Stomach (tissue), 9 donors: ENCODE data around the gene OTOGL. TPM values are rescaled to one million over a fixed set of nuclear protein-coding genes. Genes with fewer than 3 reads are reported as not detected.

Source experiments
- DNase-seq, 2 donors: peaks; one replicate each; pipeline versions ENCODE4 v3.0.0 to v3.0.0-alpha.2; 2013 to 2019
- H3K27ac ChIP-seq, 5 donors: fragments of 200-600 bp in 4 of 5; sonication (generic) in 4 of 5; one replicate each; pipeline ENCODE4 v1.5.1; 2013 to 2019; ENCODE audit warnings: mild to moderate bottlenecking in 1 of 5, moderate library complexity in 1 of 5
- H3K27me3 ChIP-seq, 3 donors: fragments of 200-600 bp; sonication (generic); one replicate each; pipeline ENCODE4 v1.5.1; 2017 to 2019; ENCODE audit warnings: mixed run types in 1 of 3
- H3K36me3 ChIP-seq, 4 donors: fragments of 200-600 bp; sonication (generic); 1 replicate in 3 of 4; 2 replicates in 1 of 4; pipeline ENCODE4 v1.5.1; 2016 to 2019
- H3K4me1 ChIP-seq, 4 donors: fragments of 200-600 bp; sonication (generic); one replicate each; pipeline ENCODE4 v1.5.1; 2016 to 2019
- H3K4me3 ChIP-seq, 4 donors: fragments of 200-600 bp; sonication (generic) in 3 of 4; one replicate each; pipeline ENCODE4 v1.5.1; 2016 to 2019; ENCODE audit warnings: mild to moderate bottlenecking in 1 of 4
- H3K9me3 ChIP-seq, 4 donors: fragments of 200-600 bp; sonication (generic); one replicate each; pipeline ENCODE4 v1.5.1; 2016 to 2019
- EP300 ChIP-seq: sonication (generic); formaldehyde crosslinking; IDR thresholded peaks from one replicate; pipeline ENCODE4 v1.6.1; 2017; ENCODE audit warnings: antibody characterized with exemption
- POLR2A ChIP-seq, 4 donors: fragments of 450-650 bp; IDR thresholded peaks; one replicate each; pipeline ENCODE4 v1.6.1; 2016; ENCODE audit warnings: antibody characterized with exemption in 4 of 4, control low read depth in 2 of 4, mild to moderate bottlenecking in 1 of 4, moderate library complexity in 1 of 4
- POLR2AphosphoS5 ChIP-seq, 3 donors: sonication (generic); formaldehyde crosslinking; IDR thresholded peaks; one replicate each; pipeline ENCODE4 v1.6.1; 2016; ENCODE audit warnings: antibody characterized with exemption in 3 of 3
- WGBS, 5 donors: extraction: QIAGEN DNeasy Blood & Tissue Kit in 3 of 5; methylation state at CpG; one replicate each; pipeline versions ENCODE4 v1.1.5 to v1.1.7; 2013 to 2018; 5-methylcytosine and 5-hydroxymethylcytosine counted together
- intact Hi-C: fragments of 100-400 bp; cut with DNase I; formaldehyde crosslinking; loops from one replicate; pipeline ENCODE4 v1.15.1; 2023; ENCODE audit warnings: low total_unique reads
- polyA plus RNA-seq, 3 donors: library from polyadenylated mRNA; stranded (reverse); fragments of 200-250 nt; gene quantifications; one replicate each; pipeline ENCODE4 v1.2.3, GENCODE V29; 2013
- total RNA-seq, 5 donors: library from RNA; depleted of rRNA; stranded (reverse); fragments of >200 nt; gene quantifications; one replicate each; pipeline versions ENCODE4 v1.1.0 to v1.2.3, GENCODE V29; 2014 to 2016
- TF ChIP-seq, protein P1 (sequence below), 7 experiments: fragments of 450-650 bp in 4 of 7; fragments of 200-600 bp in 3 of 7; sonication (generic) in 3 of 7; IDR thresholded peaks; one replicate each; pipeline ENCODE4 v1.5.1; 2016 to 2019; ENCODE audit warnings: antibody characterized with exemption in 7 of 7, control low read depth in 2 of 7, mild to moderate bottlenecking in 1 of 7
- donor health status: healthy with polysubstance abuse.
- donor health status: Bipolar disorder and iron deficiency.
- donor health status: healthy.

OTOGL gene
- total and polyA plus RNA-seq, 8 donors: 0.58 to 1.7 (median 0.99) TPM; not detected in 4

DNA sequence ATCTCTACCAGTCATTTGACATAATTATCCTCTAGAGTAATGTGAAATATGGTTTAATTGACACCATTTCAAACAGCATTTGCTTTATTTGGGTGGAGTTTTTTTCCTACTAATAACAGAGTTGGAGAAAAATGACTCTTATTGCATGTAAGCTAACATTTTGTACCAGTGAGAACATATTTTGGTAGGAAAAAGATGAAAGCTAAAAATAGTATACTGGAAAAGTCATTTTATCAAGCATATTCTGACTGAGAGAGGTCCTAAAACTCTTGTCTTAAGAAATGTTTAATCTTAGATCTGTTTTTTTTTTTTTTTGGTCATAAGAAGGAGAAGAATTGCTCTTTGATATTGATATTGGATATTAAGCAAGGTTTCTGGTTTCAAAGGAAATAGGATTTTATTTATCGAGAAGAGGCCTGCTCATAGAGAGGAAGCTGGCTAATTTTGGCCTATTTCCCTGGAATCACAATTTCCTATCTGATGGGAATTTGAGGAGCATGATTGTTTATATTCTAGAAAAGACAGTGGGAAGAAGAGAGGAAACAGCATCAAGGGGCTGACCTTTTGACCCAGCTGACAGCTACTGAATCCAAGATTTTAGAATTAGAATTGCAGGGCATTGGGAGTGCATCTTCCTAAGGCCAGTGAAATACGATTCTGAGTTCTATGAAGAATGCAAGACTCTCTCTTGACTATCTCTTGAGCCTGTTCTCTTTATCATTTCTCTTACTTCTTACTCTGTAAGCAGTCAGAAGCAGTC lies 19.4 kb downstream of the OTOGL start:
- Histone ChIP-seq H3K9me3 (peaks cover 0 to 7% (median 6%) of the 10 kb centered on the region in 4 donors), H3K27me3 (no peaks in the 10 kb centered on the region), H3K4me1 (peaks cover 0 to 21% (median 4%) of the 10 kb centered on the region in 4 donors), H3K4me3 (no peak overlapping the region), H3K36me3 (no peaks in the 10 kb centered on the region), H3K27ac (peak overlapping the region in 3 of 5 donors; percentile 2 to 14 (median 3))
- TF ChIP-seq POLR2AphosphoS5 (IDR thresholded peaks at IDR 0.05) (no peak), EP300 (no peak), POLR2A (IDR thresholded peaks at IDR 0.05) (no peak)
- TF ChIP-seq, protein P1, sequence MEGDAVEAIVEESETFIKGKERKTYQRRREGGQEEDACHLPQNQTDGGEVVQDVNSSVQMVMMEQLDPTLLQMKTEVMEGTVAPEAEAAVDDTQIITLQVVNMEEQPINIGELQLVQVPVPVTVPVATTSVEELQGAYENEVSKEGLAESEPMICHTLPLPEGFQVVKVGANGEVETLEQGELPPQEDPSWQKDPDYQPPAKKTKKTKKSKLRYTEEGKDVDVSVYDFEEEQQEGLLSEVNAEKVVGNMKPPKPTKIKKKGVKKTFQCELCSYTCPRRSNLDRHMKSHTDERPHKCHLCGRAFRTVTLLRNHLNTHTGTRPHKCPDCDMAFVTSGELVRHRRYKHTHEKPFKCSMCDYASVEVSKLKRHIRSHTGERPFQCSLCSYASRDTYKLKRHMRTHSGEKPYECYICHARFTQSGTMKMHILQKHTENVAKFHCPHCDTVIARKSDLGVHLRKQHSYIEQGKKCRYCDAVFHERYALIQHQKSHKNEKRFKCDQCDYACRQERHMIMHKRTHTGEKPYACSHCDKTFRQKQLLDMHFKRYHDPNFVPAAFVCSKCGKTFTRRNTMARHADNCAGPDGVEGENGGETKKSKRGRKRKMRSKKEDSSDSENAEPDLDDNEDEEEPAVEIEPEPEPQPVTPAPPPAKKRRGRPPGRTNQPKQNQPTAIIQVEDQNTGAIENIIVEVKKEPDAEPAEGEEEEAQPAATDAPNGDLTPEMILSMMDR (IDR thresholded peaks at IDR 0.05): no peak
- DNase-seq: peak in 1 of 2 donors; percentile 19
- WGBS, 5 donors: 43 to 61% (median 53%) methylated on average over 2 of the region's 2 CpGs
- intact Hi-C loops: no loop called here

DNA sequence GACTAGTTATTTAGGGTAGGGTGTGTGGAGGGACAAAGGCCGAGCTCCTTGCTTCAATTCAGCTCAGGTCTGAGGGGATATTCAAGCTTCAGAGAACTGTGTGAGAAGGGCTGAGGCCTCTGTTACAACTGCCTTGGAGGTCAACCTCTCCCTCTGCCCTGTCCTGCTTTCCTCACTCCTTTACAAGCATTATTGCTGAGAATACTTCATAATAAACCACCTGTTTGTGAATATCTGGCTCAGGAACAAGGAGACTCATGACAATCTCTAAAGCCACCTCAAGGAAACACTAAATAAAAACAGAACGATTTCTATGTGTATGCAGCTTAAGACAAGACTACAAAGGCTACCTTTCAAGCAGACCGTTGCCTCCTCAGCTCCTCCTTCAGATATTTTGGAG lies 21.7 kb downstream of the OTOGL start:
- Histone ChIP-seq H3K27ac (no peak overlapping the region), H3K4me1 (peaks cover 0 to 21% (median 4%) of the 10 kb centered on the region in 4 donors), H3K4me3 (no peak overlapping the region), H3K9me3 (no peaks in the 10 kb centered on the region), H3K36me3 (no peaks in the 10 kb centered on the region), H3K27me3 (no peaks in the 10 kb centered on the region)
- no peak for DNase-seq
- WGBS, 5 donors: 67 to 70% (median 69%) methylated on average over 3 of the region's 3 CpGs
- TF ChIP-seq EP300: no peak
- no peak for TF ChIP-seq POLR2AphosphoS5 (IDR thresholded peaks at IDR 0.05)
- intact Hi-C loops: no loop called here

DNA sequence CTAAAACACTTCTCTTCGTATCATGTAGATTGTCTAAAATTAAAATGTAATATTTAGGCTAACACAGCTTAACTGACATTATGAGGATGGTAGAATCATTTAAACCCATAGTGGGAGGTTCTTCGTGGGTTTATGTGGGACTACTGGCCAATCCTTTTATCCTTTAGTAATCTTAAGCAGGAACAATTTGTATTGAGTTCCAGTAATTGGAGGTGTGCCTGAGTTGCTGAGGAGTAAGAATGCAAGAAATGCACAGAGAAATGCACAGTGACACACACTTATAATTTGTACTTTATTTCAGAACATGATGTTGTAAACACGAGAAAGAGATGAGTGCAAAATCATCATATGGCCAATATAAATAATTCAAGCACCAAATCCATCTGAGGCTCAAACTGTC lies 22.3 kb downstream of the OTOGL start:
- intact Hi-C loops: no loop called here
- Histone ChIP-seq H3K36me3 (no peaks in the 10 kb centered on the region), H3K27me3 (no peaks in the 10 kb centered on the region), H3K4me3 (no peak overlapping the region), H3K9me3 (no peaks in the 10 kb centered on the region), H3K27ac (no peak overlapping the region), H3K4me1 (peaks cover 0 to 21% (median 4%) of the 10 kb centered on the region in 4 donors)
- TF ChIP-seq POLR2A (IDR thresholded peaks at IDR 0.05) (no peak), EP300 (no peak), POLR2AphosphoS5 (IDR thresholded peaks at IDR 0.05) (no peak)
- TF ChIP-seq, protein P1 (IDR thresholded peaks at IDR 0.05): no peak
- 50 to 69% (median 63%) methylated on average over 3 of the region's 3 CpGs for WGBS, 5 donors
- DNase-seq: no peak

DNA sequence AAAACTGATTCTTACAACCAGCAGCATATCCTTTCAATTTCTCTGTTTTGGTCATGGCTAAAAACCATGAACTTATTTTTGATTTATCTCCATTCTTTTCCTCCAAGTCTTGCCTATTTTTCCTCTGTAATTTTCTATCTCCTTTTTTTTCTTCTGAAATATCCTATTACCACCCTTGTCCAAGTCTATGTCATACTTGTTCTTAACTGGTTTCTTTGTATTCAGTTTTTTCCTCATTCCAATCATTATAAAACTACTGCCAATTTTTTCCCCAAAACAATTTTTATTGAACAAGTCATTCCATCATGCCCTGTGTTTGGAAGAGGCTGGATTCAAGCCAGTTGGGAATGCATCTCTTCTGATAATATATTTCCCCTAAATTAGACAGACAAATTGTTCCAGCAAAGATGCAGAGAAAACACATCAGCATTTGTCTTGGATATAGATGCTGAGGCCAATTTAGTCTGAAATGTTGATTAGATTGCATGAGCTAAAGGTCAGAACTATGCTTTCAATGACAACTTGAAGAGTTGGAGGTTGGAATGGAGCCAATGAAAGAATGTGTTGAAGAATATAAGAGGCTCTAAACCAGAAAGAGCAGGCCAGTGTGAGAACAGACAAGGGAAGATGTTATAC lies 30.7 kb downstream of the OTOGL start:
- H3K27me3 ChIP-seq: no peaks in the 10 kb centered on the region
- no peak overlapping the region for H3K27ac ChIP-seq
- no peaks in the 10 kb centered on the region for H3K36me3 ChIP-seq
- H3K4me1 ChIP-seq: no peaks in the 10 kb centered on the region
- TF ChIP-seq, protein P1 (IDR thresholded peaks at IDR 0.05): no peak
- TF ChIP-seq POLR2AphosphoS5 (IDR thresholded peaks at IDR 0.05) (no peak), POLR2A (IDR thresholded peaks at IDR 0.05) (no peak), EP300 (no peak)
- peaks cover 0 to 10% (median 1%) of the 10 kb centered on the region in 4 donors for H3K9me3 ChIP-seq
- peak in 1 of 2 donors; percentile 62 for DNase-seq
- no peak overlapping the region for H3K4me3 ChIP-seq
- intact Hi-C loops: no loop called here
